NB4 (cell line): ENCODE data around the gene CCDC88B.

Source experiments
- POLR2A ChIP-seq: IDR thresholded peaks from 2 replicates; pipeline ENCODE4 v1.6.1; 2011; ENCODE audit warnings: mild to moderate bottlenecking; ENCODE audit not compliant: insufficient read length; ENCODE audit errors: extremely low read depth
- TF ChIP-seq, protein P1 (sequence below): IDR thresholded peaks from 2 replicates; pipeline ENCODE4 v1.6.1; 2011; ENCODE audit warnings: low read depth, low read length
- TF ChIP-seq, protein P2 (sequence below): IDR thresholded peaks from one replicate; pipeline ENCODE4 v1.5.1; 2012; ENCODE audit warnings: low read depth, low read length

DNA sequence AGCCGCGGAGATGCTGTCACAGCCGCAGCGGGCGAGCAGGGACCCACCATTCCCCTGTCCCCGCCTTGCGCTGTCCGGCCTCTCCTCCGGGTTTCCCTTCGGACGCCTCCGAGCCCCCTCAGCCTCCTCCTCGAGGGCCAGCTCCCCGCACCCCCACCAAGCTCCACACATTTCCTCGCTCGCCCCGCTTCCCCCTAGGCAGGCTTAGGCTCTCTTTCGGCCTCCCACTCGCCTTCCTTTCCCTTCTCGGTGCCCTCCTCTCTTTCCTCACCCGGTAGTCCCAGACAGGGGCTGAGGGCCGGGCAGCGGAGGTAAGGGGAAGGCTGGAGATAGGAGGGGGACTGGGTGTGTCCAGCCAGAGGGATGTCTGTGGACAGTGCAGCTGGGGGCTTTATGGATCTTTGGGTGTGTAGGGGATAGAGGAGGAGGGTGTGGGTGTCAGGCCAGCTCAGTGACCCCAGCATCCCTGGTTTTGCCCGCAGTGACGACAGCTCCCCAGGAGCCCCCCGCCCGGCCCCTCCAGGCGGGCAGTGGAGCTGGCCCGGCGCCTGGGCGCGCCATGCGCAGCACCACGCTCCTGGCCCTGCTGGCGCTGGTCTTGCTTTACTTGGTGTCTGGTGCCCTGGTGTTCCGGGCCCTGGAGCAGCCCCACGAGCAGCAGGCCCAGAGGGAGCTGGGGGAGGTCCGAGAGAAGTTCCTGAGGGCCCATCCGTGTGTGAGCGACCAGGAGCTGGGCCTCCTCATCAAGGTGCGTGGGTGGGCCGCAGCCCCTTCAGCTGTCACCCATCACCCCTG is 47.3 kb upstream of the CCDC88B start:
- TF ChIP-seq POLR2A: no peak
- TF ChIP-seq, protein P1, sequence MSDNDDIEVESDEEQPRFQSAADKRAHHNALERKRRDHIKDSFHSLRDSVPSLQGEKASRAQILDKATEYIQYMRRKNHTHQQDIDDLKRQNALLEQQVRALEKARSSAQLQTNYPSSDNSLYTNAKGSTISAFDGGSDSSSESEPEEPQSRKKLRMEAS: no peak
- TF ChIP-seq, protein P2, sequence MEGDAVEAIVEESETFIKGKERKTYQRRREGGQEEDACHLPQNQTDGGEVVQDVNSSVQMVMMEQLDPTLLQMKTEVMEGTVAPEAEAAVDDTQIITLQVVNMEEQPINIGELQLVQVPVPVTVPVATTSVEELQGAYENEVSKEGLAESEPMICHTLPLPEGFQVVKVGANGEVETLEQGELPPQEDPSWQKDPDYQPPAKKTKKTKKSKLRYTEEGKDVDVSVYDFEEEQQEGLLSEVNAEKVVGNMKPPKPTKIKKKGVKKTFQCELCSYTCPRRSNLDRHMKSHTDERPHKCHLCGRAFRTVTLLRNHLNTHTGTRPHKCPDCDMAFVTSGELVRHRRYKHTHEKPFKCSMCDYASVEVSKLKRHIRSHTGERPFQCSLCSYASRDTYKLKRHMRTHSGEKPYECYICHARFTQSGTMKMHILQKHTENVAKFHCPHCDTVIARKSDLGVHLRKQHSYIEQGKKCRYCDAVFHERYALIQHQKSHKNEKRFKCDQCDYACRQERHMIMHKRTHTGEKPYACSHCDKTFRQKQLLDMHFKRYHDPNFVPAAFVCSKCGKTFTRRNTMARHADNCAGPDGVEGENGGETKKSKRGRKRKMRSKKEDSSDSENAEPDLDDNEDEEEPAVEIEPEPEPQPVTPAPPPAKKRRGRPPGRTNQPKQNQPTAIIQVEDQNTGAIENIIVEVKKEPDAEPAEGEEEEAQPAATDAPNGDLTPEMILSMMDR: no peak
